ENCODE data around the gene CDC6.

Gene CDC6

GRCh38 chr17:40317880-40318829 is 30.5 kb downstream of the CDC6 start:
- Histone ChIP-seq H3K27ac (peak overlapping the region; percentile 93), H3K36me3 (ENCODE audit: insufficient read depth) (no peaks in the 10 kb centered on the region), H3K4me2 (peak overlapping the region; percentile 86), H3K4me1 (ENCODE audit: low read depth, poor library complexity, severe bottlenecking) (peaks cover 68% of the 10 kb centered on the region), H3K4me3 (IDR thresholded peaks at IDR 0.05; ENCODE audit: insufficient read depth, low read depth, low read length) (no peak overlapping the region), H2AFZ (ENCODE audit: low read depth) (peak overlapping the region; percentile 56; the same call in 1 of the 2 replicates), H3K9ac (peak overlapping the region; percentile 83), H4K20me1 (ENCODE audit: insufficient read depth) (no peaks in the 10 kb centered on the region), H3K79me2 (ENCODE audit: insufficient read depth, low read depth) (peaks cover 59% of the 10 kb centered on the region), H3K27me3 (ENCODE audit: insufficient read depth, low read depth) (no peaks in the 10 kb centered on the region)
- 0 out of 2 replicates have a peak, but pooled peaks have one; percentile 1 for TF ChIP-seq CTCF (conservative IDR thresholded peaks at IDR 0.05; ENCODE audit: low read depth, low read length)

- peaks cover 66% of the 10 kb centered on the region for H3K79me2 ChIP-seq (ENCODE audit: insufficient read depth, low read depth)
- TF ChIP-seq CTCF (conservative IDR thresholded peaks at IDR 0.05; ENCODE audit: low read depth, low read length) = no peak
- H3K27ac ChIP-seq = peak overlapping the region; percentile 93
- peak overlapping the region; percentile 86 for H3K4me2 ChIP-seq
- no peaks in the 10 kb centered on the region for H3K36me3 ChIP-seq (ENCODE audit: insufficient read depth)
- H3K4me1 ChIP-seq (ENCODE audit: low read depth, poor library complexity, severe bottlenecking) = peaks cover 68% of the 10 kb centered on the region
- no peak overlapping the region for H3K4me3 ChIP-seq (IDR thresholded peaks at IDR 0.05; ENCODE audit: insufficient read depth, low read depth, low read length)
- no peaks in the 10 kb centered on the region for H4K20me1 ChIP-seq (ENCODE audit: insufficient read depth)
- no peaks in the 10 kb centered on the region for H3K27me3 ChIP-seq (ENCODE audit: insufficient read depth, low read depth)
- no peak overlapping the region for H2AFZ ChIP-seq (ENCODE audit: low read depth)
- peak overlapping the region; percentile 83 for H3K9ac ChIP-seq
These were observed 31.2 kb downstream of the CDC6 start for GRCh38 chr17:40318830-40319391.

GRCh38 chr17:40319651-40320540 is 32.2 kb downstream of the CDC6 start:
- H3K9ac ChIP-seq = peak overlapping the region; percentile 83
- peaks cover 68% of the 10 kb centered on the region for H3K4me1 ChIP-seq (ENCODE audit: low read depth, poor library complexity, severe bottlenecking)
- no peaks in the 10 kb centered on the region for H4K20me1 ChIP-seq (ENCODE audit: insufficient read depth)
- H3K36me3 ChIP-seq (ENCODE audit: insufficient read depth) = no peaks in the 10 kb centered on the region
- peak overlapping the region; percentile 93 for H3K27ac ChIP-seq
- H2AFZ ChIP-seq (ENCODE audit: low read depth) = no peak overlapping the region
- H3K4me3 ChIP-seq (IDR thresholded peaks at IDR 0.05; ENCODE audit: insufficient read depth, low read depth, low read length) = peak overlapping the region; percentile 4
- H3K79me2 ChIP-seq (ENCODE audit: insufficient read depth, low read depth) = peaks cover 76% of the 10 kb centered on the region
- TF ChIP-seq CTCF (conservative IDR thresholded peaks at IDR 0.05; ENCODE audit: low read depth, low read length) = no peak
- H3K27me3 ChIP-seq (ENCODE audit: insufficient read depth, low read depth) = no peaks in the 10 kb centered on the region
- H3K4me2 ChIP-seq = peak overlapping the region; percentile 86

Measured in KMS-11 (cell line).